Smooth muscle cell of the coronary artery (primary cell): ENCODE data around the gene PLEKHM3. TPM values are rescaled to one million over a fixed set of nuclear protein-coding genes. Genes with fewer than 3 reads are reported as not detected.

Experiments used
- total RNA-seq: library from RNA; depleted of rRNA; stranded (reverse); fragments of >200 nt; gene quantifications from 2 replicates; pipeline ENCODE4 v1.2.3, GENCODE V29; 2014; ENCODE audit warnings: low replicate concordance

PLEKHM3 gene, protein sequence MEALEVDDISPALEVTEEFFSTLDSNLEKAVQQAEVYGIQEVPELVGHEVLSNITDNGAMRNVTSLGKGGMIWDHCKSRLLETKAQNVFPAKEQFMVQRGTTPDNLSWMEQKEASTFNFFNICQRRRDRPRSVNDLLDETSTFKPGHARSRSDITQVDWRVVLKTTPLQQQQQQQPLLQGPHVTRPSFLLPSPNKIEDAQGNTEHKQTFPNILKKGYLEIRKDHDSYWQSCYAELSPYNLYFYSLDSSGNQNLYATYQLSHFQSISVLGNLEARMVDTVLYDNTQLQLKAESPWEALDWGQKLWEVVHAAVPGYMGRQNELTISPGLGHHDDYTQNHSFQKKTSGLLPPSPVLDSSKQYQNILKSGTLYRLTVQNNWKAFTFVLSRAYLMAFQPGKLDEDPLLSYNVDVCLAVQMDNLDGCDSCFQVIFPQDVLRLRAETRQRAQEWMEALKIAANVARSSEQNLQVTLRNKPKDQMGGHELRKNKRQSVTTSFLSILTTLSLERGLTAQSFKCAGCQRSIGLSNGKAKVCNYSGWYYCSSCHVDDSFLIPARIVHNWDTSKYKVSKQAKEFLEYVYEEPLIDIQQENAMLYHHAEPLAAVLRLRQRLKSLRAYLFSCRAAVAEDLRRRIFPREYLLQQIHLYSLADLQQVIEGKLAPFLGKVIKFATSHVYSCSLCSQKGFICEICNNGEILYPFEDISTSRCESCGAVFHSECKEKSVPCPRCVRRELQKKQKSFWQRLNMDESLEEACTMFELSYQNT
- total RNA-seq, result 9.7 and 16.5 TPM in 2 replicates

DNA sequence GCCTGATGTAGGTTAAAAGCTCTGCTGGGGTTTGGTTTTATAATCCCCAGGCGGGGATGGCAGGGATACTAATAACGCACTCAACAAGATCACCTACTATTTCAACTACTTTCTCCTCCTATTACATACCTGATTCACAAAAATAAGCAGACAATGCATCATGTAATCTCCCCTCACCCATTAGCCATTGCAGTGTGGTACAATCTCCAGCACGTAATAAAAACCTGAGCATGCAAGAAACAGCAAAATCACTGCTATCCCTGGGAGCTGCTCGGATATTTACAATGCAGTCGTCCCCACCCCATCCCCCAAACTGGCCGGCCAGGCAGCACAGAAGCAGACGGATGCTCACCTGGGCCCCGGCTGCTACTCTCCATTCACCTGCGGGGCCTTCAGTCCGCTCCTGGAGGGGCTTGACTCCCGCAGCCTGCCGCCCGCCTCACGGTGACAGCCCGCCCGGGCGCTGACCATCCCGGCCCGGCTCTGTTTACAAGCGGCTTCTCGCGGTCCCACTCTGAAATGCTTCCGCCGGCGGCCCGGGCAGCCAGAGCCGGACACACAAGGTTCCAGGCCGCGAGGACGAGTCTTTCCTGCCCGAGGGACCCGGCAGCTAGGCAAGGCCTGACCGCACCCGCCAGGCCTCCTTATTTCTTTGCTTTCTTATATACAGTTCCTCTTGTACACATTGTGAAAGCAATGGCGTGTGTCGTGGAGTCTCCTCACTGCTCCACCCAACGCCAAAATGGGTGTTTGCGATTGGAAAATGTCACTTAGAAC lies at the start of gene PLEKHM3:
PLEKHM3 (minus strand) TSS at position 491 of the 777 bp plus-strand sequence. CDS start 23,888 bp downstream, outside the sequence.

Other genes starting within 250 kb of the PLEKHM3 start
- gene CRYGD, start 99.0 kb upstream of the PLEKHM3 start, total RNA-seq, result not detected in 2 replicates
- not detected in 2 replicates for gene CRYGC, start 104.3 kb upstream of the PLEKHM3 start, total RNA-seq
- gene CRYGB, start 120.6 kb upstream of the PLEKHM3 start, total RNA-seq, result not detected in 2 replicates
- not detected in 2 replicates for gene CRYGA, start 138.1 kb upstream of the PLEKHM3 start, total RNA-seq
- gene C2orf80, start 164.5 kb upstream of the PLEKHM3 start, total RNA-seq, result not detected in 2 replicates
- gene IDH1, start 229.5 kb upstream of the PLEKHM3 start, total RNA-seq, result 123 and 125 TPM in 2 replicates
- 19.0 and 21.3 TPM in 2 replicates for gene PIKFYVE, start 240.7 kb upstream of the PLEKHM3 start, total RNA-seq